ENCODE measurements around the gene PALD1. TPM values are rescaled to one million over a fixed set of nuclear protein-coding genes. Genes with fewer than 3 reads are reported as not detected.

Gene PALD1
- total RNA-seq, 4 donors from 2014 or later = 5.4 to 10.9 (median 9.2) TPM

DNA sequence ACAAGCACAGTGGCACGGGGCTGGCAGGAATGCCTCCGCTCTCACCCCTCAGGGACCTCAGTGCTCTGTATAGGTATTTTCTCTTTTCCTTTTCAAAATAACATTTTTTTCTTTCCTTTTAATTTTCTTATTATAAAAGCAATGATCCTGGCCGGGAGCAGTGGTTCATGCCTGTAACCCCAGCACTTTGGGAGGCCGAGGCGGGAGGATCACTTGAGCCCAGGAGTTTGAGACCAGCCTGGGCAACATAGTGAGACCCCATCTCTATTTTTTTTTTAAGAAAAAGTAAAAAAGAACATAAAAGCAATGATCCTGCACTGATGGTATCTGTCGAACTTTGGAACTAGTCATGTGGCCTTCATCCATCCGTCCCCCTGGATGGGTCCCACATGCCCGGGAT is 120.8 kb downstream of the PALD1 start:
- Histone ChIP-seq H3K4me3 (no peak overlapping the region), H3K4me1 (peaks cover 0 to 6% (median 0%) of the 10 kb centered on the region in 4 donors), H3K27me3 (no peaks in the 10 kb centered on the region), H3K9me3 (no peaks in the 10 kb centered on the region), H3K36me3 (no peaks in the 10 kb centered on the region), H3K27ac (no peak overlapping the region)
- DNase-seq (ENCODE audit: low spot score in 2 of 2) = no peak
- TF ChIP-seq, protein P1, sequence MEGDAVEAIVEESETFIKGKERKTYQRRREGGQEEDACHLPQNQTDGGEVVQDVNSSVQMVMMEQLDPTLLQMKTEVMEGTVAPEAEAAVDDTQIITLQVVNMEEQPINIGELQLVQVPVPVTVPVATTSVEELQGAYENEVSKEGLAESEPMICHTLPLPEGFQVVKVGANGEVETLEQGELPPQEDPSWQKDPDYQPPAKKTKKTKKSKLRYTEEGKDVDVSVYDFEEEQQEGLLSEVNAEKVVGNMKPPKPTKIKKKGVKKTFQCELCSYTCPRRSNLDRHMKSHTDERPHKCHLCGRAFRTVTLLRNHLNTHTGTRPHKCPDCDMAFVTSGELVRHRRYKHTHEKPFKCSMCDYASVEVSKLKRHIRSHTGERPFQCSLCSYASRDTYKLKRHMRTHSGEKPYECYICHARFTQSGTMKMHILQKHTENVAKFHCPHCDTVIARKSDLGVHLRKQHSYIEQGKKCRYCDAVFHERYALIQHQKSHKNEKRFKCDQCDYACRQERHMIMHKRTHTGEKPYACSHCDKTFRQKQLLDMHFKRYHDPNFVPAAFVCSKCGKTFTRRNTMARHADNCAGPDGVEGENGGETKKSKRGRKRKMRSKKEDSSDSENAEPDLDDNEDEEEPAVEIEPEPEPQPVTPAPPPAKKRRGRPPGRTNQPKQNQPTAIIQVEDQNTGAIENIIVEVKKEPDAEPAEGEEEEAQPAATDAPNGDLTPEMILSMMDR (IDR thresholded peaks at IDR 0.05) = no peak
- TF ChIP-seq EP300 (IDR thresholded peaks at IDR 0.05) (no peak), POLR2A (IDR thresholded peaks at IDR 0.05) (no peak)
- 93 to 96% methylated on average over 8 of the region's 8 CpGs for WGBS, 2 donors

DNA sequence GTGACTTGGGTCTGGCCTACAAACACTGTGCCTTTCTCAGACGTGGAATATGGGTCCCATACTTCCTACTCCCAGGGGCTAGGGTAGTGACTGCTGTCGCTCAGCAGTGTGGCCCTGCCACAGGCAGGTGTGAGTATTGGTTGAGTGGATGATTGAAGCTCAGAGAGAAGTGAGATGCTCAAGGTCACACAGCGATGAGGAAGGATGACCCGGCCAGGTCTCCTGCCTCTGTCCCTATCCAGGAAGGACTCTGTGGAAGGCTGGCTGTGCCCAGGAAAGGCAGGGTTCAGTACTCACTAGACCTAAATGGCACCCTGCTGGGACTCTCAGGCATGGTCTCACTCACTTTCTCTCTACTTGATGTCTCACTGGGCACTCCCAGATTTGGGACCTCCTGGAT is 121.2 kb downstream of the PALD1 start:
- no peak for DNase-seq (ENCODE audit: low spot score in 2 of 2)
- Histone ChIP-seq H3K27ac (no peak overlapping the region), H3K4me1 (peaks cover 0 to 6% (median 0%) of the 10 kb centered on the region in 4 donors), H3K4me3 (no peak overlapping the region), H3K27me3 (no peaks in the 10 kb centered on the region), H3K9me3 (no peaks in the 10 kb centered on the region), H3K36me3 (no peaks in the 10 kb centered on the region)
- TF ChIP-seq POLR2A (IDR thresholded peaks at IDR 0.05) = no peak
- no peak for TF ChIP-seq EP300 (IDR thresholded peaks at IDR 0.05)
- TF ChIP-seq, protein P1 (IDR thresholded peaks at IDR 0.05) = no peak
- WGBS, 2 donors = 93 to 96% methylated on average over 3 to 4 of the region's 4 CpGs

DNA sequence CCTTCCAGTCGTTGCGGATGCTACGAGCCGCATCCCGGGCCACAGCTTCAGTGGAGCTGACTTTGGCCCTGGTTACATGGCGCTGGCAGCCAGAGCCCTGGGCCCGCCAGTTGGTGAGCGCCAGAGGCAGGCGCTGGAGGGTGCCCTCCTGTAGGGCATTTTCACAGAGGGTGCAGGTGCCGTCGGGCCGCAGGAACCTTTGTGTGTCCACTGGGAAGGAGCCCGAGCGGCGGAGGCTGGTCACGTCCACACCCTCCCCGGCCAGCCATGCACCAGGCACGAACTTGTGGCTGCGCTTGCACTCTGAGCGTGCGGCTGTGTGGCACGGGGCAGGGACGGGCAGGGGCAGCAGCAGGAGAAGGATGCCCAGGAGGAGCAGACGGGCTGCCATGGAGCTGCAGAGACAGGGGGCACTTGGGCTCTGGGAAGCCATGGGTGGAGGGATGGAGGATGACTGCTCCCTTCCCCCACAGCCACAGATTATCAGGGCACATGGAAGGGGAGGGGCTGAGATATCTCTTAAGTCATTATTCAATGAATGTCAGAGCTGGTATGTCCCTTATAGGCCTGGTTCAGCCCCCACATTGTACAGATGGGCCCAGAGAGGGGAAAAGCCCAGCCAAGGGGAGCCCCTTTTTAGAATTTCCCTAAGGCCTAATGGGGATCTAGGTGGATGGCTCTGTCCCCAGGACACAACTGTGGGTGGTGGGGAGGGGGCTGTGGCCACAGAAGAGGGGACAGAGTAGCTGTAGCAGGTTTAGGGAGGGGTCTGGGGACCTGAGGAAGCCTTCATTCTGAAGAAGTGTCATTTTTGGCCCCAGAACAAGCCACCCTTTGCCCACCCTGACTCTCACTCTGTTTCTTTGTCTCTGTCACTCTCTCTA is 122.2 kb downstream of the PALD1 start:
- Histone ChIP-seq H3K4me1 (peaks cover 0 to 6% (median 0%) of the 10 kb centered on the region in 4 donors), H3K36me3 (no peaks in the 10 kb centered on the region), H3K9me3 (no peaks in the 10 kb centered on the region), H3K27me3 (no peaks in the 10 kb centered on the region), H3K27ac (no peak overlapping the region), H3K4me3 (no peak overlapping the region)
- no peak for TF ChIP-seq EP300 (IDR thresholded peaks at IDR 0.05)
- TF ChIP-seq POLR2A (IDR thresholded peaks at IDR 0.05) = no peak
- TF ChIP-seq, protein P1 (IDR thresholded peaks at IDR 0.05) = no peak
- 94 to 95% methylated on average over 10 to 12 of the region's 24 CpGs for WGBS, 2 donors
- DNase-seq (ENCODE audit: low spot score in 2 of 2) = no peak

DNA sequence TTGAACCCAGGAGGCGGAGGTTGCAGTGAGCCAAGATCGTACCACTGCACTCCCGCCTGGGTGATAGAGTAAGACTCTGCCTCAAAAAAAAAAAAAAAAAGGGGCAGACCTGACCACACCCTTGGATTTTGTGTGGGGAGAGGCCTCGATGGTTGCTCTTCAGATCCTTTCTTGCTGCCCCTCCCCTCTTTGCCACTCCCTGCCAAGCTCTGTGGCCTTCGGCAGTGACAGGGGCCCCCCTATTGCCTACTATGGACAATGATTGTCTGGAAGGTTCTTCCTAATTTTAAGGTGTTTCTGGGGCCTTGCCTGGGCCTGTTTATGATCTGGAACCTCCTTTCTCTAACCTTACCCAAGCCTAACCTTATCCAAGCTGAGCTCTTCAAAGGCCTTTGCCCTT is 123.2 kb downstream of the PALD1 start:
- WGBS, 2 donors = 55 to 76% methylated on average over 2 to 3 of the region's 5 CpGs
- no peaks in the 10 kb centered on the region for H3K4me1 ChIP-seq
- H3K27ac ChIP-seq = no peak overlapping the region
- no peak overlapping the region for H3K4me3 ChIP-seq
- DNase-seq (ENCODE audit: low spot score in 2 of 2) = no peak
- no peaks in the 10 kb centered on the region for H3K27me3 ChIP-seq
- H3K36me3 ChIP-seq = no peaks in the 10 kb centered on the region
- H3K9me3 ChIP-seq = no peaks in the 10 kb centered on the region
- no peak for TF ChIP-seq EP300 (IDR thresholded peaks at IDR 0.05)
- no peak for TF ChIP-seq POLR2A (IDR thresholded peaks at IDR 0.05)
- TF ChIP-seq, protein P1 (IDR thresholded peaks at IDR 0.05) = no peak

DNA sequence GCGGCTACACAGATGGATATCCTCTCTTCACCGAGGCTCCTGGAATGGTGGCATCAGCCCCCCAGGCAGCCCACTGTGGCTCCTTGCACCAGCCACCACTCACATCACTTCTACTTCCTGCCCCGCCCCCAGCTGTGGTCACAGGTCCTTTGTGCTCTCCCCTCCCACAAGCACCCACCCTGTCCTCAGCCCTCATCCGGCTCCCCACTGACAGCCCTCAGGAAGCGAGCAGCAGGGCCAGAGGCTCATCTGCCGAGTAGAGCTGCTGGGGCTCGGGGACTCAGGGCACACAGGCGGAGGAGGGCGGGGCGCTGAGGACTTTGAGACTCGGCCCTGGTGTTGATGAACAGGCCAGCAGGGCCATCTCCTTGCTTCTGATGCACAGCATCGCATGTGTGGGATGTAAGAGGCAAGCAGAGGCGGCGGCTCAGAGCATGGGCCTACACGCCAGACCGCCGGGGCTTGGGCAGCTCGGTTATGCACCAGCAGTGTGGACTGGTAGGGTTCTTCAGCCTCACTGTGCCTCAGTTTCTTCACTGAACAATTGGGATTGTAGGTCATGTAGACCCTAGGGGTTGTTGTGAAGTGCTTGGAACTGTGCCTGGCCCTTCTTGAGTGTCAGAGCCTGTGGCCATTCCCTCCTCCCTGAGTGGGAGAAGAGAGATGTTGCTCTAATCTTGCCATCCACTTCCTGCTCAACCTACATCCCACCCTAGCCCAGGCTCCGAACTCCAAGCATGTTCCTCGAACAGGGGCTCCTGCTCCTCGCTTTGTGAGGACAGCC is 124.3 kb downstream of the PALD1 start, which contains the start of gene PRF1:
PRF1 (minus strand) TSS at position 77 of the 784 bp plus-strand sequence. CDS start 1,839 bp downstream, outside the sequence.
- no peak for DNase-seq (ENCODE audit: low spot score in 2 of 2)
- peak within 1 kb of the TSS in 1 of 4 donors; percentile 34 for H3K27ac ChIP-seq
- H3K4me1 ChIP-seq = no peaks in the 10 kb centered on the region
- TF ChIP-seq POLR2A (IDR thresholded peaks at IDR 0.05) (no peak), EP300 (IDR thresholded peaks at IDR 0.05) (no peak)
- TF ChIP-seq, protein P1 (IDR thresholded peaks at IDR 0.05) = no peak
- H3K9me3 ChIP-seq = no peaks in the 10 kb centered on the region
- peak within 1 kb of the TSS in 1 of 4 donors; percentile 29 for H3K4me3 ChIP-seq
- no peaks in the 10 kb centered on the region for H3K27me3 ChIP-seq
- H3K36me3 ChIP-seq = no peaks in the 10 kb centered on the region
- WGBS, 2 donors = 87 to 94% methylated on average over 21 of the region's 21 CpGs

All from tibial nerve (tissue), 4 donors.